GM23338 (cell line): ENCODE results near the gene KIFAP3. TPM values are rescaled to one million over a fixed set of nuclear protein-coding genes. Genes with fewer than 3 reads are reported as not detected.

Experiments used
- ATAC-seq: fragments of 200-7000 bp; cut with Tn5 transposase; 3 replicates; pipeline ENCODE4 v1.9.1; 2020
- DNase-seq: peaks from one replicate; pipeline ENCODE4 v3.0.0-alpha.2; 2015; ENCODE audit warnings: low spot score
- H2AFZ ChIP-seq: fragments of 200-600 bp; sonication (generic); 2 replicates; pipeline ENCODE4 v1.8.0; 2016; ENCODE audit warnings: antibody characterized with exemption, mild to moderate bottlenecking, moderate library complexity
- H3F3A ChIP-seq: fragments of 200-600 bp; sonication (generic); replicated peaks from 2 replicates; pipeline ENCODE4 v1.8.0; 2017; ENCODE audit warnings: antibody characterized with exemption, mixed run types, low read depth
- H3K27ac ChIP-seq: fragments of 200-600 bp; sonication (generic); 2 replicates; pipeline ENCODE4 v1.6.1; 2016; ENCODE audit warnings: low read depth
- H3K27me3 ChIP-seq: fragments of 200-600 bp; sonication (generic); 2 replicates; pipeline ENCODE4 v1.8.0; 2016; ENCODE audit warnings: mild to moderate bottlenecking, mixed run types, moderate library complexity; ENCODE audit not compliant: insufficient read depth
- H3K36me3 ChIP-seq: fragments of 200-600 bp; sonication (generic); 2 replicates; pipeline ENCODE4 v1.8.0; 2016; ENCODE audit warnings: mild to moderate bottlenecking; ENCODE audit not compliant: insufficient read depth
- H3K4me1 ChIP-seq: fragments of 200-600 bp; sonication (generic); 2 replicates; pipeline ENCODE4 v1.8.0; 2016; ENCODE audit warnings: mild to moderate bottlenecking, moderate library complexity; ENCODE audit not compliant: insufficient read depth
- H3K4me2 ChIP-seq: fragments of 200-600 bp; sonication (generic); 2 replicates; pipeline ENCODE4 v1.7.1; 2017; ENCODE audit warnings: mixed run types
- H3K4me3 ChIP-seq: fragments of 200-600 bp; sonication (generic); 2 replicates; pipeline ENCODE4 v1.6.1; 2016; ENCODE audit warnings: mixed run types
- H3K79me2 ChIP-seq: fragments of 200-600 bp; sonication (generic); replicated peaks from 2 replicates; pipeline ENCODE4 v1.8.0; 2017; ENCODE audit warnings: mild to moderate bottlenecking; ENCODE audit not compliant: insufficient read depth
- H3K9me2 ChIP-seq: fragments of 200-600 bp; sonication (generic); 2 replicates; pipeline ENCODE4 v1.8.0; 2017; ENCODE audit not compliant: insufficient read depth
- H4K20me1 ChIP-seq: fragments of 200-600 bp; sonication (generic); replicated peaks from 2 replicates; pipeline ENCODE4 v1.8.0; 2017; ENCODE audit warnings: mild to moderate bottlenecking; ENCODE audit not compliant: insufficient read depth
- H3K27ac Mint-ChIP-seq: 2 replicates; pipeline ENCODE4 v1.8.0; 2020; ENCODE audit warnings: inconsistent platforms, mild to moderate bottlenecking, moderate library complexity, mixed read lengths
- H3K27me3 Mint-ChIP-seq: 3 replicates; pipeline ENCODE4 v1.8.0; 2022; ENCODE audit warnings: low read depth, mild to moderate bottlenecking, moderate library complexity, mixed read lengths, inconsistent platforms; ENCODE audit not compliant: insufficient read depth, poor library complexity
- H3K36me3 Mint-ChIP-seq: 3 replicates; pipeline ENCODE4 v1.8.0; 2021; ENCODE audit warnings: low read depth, mild to moderate bottlenecking, inconsistent platforms, moderate library complexity, mixed read lengths
- H3K4me1 Mint-ChIP-seq: 3 replicates; pipeline ENCODE4 v1.8.0; 2020; ENCODE audit warnings: mild to moderate bottlenecking, inconsistent platforms, mixed read lengths
- H3K4me3 Mint-ChIP-seq: 3 replicates; pipeline ENCODE4 v1.8.0; 2021; ENCODE audit warnings: moderate library complexity, mild to moderate bottlenecking, inconsistent platforms, mixed read lengths
- H3K9me3 Mint-ChIP-seq: 3 replicates; pipeline ENCODE4 v1.8.0; 2020; ENCODE audit warnings: moderate library complexity, mild to moderate bottlenecking, inconsistent platforms, mixed read lengths
- CREB1 ChIP-seq: fragments of 250-450 bp; sonication (Bioruptor Pico); IDR thresholded peaks from 2 replicates; pipeline ENCODE4 v1.5.0; 2020; ENCODE audit warnings: low read depth, mild to moderate bottlenecking, moderate library complexity
- EZH2 ChIP-seq: fragments of 200-600 bp; sonication (generic); IDR thresholded peaks from one replicate; pipeline ENCODE4 v1.8.0; 2017; ENCODE audit warnings: antibody characterized with exemption, mild to moderate bottlenecking, low read depth; ENCODE audit not compliant: unreplicated experiment
- JUNB ChIP-seq: IDR thresholded peaks from one replicate; pipeline ENCODE4 v1.6.1; 2016; ENCODE audit warnings: antibody characterized with exemption; ENCODE audit not compliant: unreplicated experiment
- NANOG ChIP-seq: IDR thresholded peaks from 2 replicates; pipeline ENCODE4 v1.6.1; 2016; ENCODE audit warnings: antibody characterized with exemption, borderline replicate concordance
- POLR2AphosphoS5 ChIP-seq: IDR thresholded peaks from 2 replicates; pipeline ENCODE4 v1.6.1; 2016; ENCODE audit warnings: antibody characterized with exemption, low read depth
- ZNF114 ChIP-seq: fragments of 250-450 bp; sonication (Bioruptor Pico); IDR thresholded peaks from 2 replicates; pipeline ENCODE4 v1.5.0; 2020; ENCODE audit warnings: mild to moderate bottlenecking, moderate library complexity
- polyA plus RNA-seq: library from polyadenylated mRNA; unstranded; fragments of >200 nt; fragmentation: Nextera tagmentation; extraction: Ambion mirVana; gene quantifications from 2 replicates; pipeline ENCODE4 v1.2.1, GENCODE V29; 2016
- total RNA-seq: library from RNA; depleted of rRNA; stranded (reverse); fragments of >200 nt; shearing (Covaris generic); gene quantifications from 2 replicates; pipeline ENCODE4 v1.2.3, GENCODE V29; 2014
- TF ChIP-seq, protein P1 (sequence below): IDR thresholded peaks from 2 replicates; pipeline ENCODE4 v1.6.1; 2016; ENCODE audit warnings: antibody characterized with exemption
- TF ChIP-seq, protein P2 (sequence below), 2 experiments: fragments of 200-600 bp in 1 of 2; sonication (generic) in 1 of 2; conservative IDR thresholded peaks; 2 replicates each; pipeline versions ENCODE4 v1.5.1 to v1.6.1; 2016 to 2017; ENCODE audit warnings: antibody characterized with exemption in 2 of 2, low read depth in 2 of 2, mild to moderate bottlenecking in 2 of 2, moderate library complexity in 1 of 2
- TF ChIP-seq, protein P3 (sequence below): IDR thresholded peaks from one replicate; pipeline ENCODE4 v1.6.1; 2018; ENCODE audit warnings: antibody characterized with exemption; ENCODE audit not compliant: unreplicated experiment

The KIFAP3 gene
- total and polyA plus RNA-seq, 2 experiments from 2014 or later, result 2.7 to 3.1 TPM

DNA sequence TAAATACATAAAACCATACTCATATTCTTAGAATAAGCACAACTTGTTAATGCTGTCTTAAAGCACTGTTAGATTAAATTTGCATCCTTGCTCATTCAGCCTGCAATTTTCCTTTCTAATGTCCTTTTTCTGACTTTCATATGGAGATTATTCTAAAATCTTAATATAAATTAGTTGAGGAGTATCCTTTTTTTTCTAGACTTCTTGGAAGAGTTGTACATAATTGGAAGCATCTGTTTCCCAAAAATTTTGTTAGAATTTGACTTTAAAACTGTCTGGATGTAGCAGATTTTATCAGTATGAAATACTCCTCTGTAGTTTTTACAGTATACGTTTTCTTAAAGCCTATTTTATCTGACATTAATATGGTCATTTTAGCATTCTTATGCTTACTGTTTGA lies 9.7 kb downstream of the KIFAP3 start (continued):
- TF ChIP-seq, protein P1, sequence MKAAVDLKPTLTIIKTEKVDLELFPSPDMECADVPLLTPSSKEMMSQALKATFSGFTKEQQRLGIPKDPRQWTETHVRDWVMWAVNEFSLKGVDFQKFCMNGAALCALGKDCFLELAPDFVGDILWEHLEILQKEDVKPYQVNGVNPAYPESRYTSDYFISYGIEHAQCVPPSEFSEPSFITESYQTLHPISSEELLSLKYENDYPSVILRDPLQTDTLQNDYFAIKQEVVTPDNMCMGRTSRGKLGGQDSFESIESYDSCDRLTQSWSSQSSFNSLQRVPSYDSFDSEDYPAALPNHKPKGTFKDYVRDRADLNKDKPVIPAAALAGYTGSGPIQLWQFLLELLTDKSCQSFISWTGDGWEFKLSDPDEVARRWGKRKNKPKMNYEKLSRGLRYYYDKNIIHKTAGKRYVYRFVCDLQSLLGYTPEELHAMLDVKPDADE, result no peak
- TF ChIP-seq, protein P2, sequence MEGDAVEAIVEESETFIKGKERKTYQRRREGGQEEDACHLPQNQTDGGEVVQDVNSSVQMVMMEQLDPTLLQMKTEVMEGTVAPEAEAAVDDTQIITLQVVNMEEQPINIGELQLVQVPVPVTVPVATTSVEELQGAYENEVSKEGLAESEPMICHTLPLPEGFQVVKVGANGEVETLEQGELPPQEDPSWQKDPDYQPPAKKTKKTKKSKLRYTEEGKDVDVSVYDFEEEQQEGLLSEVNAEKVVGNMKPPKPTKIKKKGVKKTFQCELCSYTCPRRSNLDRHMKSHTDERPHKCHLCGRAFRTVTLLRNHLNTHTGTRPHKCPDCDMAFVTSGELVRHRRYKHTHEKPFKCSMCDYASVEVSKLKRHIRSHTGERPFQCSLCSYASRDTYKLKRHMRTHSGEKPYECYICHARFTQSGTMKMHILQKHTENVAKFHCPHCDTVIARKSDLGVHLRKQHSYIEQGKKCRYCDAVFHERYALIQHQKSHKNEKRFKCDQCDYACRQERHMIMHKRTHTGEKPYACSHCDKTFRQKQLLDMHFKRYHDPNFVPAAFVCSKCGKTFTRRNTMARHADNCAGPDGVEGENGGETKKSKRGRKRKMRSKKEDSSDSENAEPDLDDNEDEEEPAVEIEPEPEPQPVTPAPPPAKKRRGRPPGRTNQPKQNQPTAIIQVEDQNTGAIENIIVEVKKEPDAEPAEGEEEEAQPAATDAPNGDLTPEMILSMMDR (conservative IDR thresholded peaks at IDR 0.05; ENCODE audit: low read depth in 2 of 2), result no peak
- TF ChIP-seq EZH2, result no peak
- no peak for TF ChIP-seq ZNF114 (CRISPR knock-in tag)
- no peak for TF ChIP-seq CREB1 (CRISPR knock-in tag)
- no peak for TF ChIP-seq NANOG

DNA sequence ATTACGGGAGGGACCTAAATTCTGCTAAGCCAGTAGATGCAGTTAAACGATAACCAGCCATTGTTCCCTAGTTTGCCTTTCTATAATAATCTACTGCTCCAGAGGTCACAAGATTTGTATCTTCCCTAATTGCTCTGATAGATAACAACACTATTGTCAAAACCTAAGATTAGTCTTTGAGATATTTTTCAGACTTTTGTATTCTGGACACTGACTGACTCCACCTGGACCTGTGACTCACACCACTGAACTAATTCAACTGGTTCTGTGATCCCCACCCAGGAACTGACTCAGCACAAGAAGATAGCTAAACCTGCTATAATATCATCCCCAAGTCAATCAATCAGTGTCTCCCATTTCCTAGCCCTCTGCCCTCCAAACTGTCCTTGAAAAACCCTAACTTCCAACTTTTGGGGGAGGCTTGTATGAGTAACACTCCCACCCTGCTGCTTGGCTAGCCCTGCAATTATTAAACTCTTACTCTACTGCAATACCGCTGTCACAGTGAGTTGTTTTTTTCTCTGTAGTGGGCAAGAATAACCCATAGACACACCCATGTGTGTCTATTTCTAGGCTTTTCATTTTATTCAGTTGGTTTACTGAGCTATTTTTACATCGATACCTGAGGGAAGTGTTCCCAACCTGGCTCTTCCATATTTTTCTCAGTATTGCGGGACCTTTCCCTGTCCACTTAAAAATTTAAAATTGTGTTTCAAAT lies 11.2 kb downstream of the KIFAP3 start:
- no peaks in the 10 kb centered on the region; the same call in 2 of the 3 replicates for H3K9me3 Mint-ChIP-seq
- no peak overlapping the region for H3K4me3 Mint-ChIP-seq
- Histone ChIP-seq H4K20me1 (no peaks in the 10 kb centered on the region), H3K4me3 (no peak overlapping the region), H3K4me2 (no peak overlapping the region), H3K27ac (no peak overlapping the region), H3K27me3 (no peaks in the 10 kb centered on the region), H3K79me2 (no peaks in the 10 kb centered on the region), H3K36me3 (no peaks in the 10 kb centered on the region), H3K9me2 (no peaks in the 10 kb centered on the region), H3F3A (no peaks in the 10 kb centered on the region), H2AFZ (no peak overlapping the region), H3K4me1 (no peaks in the 10 kb centered on the region)
- no peak for ATAC-seq
- no peak for DNase-seq
- no peak overlapping the region for H3K27ac Mint-ChIP-seq
- no peaks in the 10 kb centered on the region for H3K27me3 Mint-ChIP-seq
- H3K36me3 Mint-ChIP-seq, result no peaks in the 10 kb centered on the region
- H3K4me1 Mint-ChIP-seq, result no peaks in the 10 kb centered on the region; the same call in 2 of the 3 replicates
- TF ChIP-seq CREB1 (CRISPR knock-in tag) (no peak), JUNB (no peak), POLR2AphosphoS5 (no peak)
- TF ChIP-seq, protein P3, sequence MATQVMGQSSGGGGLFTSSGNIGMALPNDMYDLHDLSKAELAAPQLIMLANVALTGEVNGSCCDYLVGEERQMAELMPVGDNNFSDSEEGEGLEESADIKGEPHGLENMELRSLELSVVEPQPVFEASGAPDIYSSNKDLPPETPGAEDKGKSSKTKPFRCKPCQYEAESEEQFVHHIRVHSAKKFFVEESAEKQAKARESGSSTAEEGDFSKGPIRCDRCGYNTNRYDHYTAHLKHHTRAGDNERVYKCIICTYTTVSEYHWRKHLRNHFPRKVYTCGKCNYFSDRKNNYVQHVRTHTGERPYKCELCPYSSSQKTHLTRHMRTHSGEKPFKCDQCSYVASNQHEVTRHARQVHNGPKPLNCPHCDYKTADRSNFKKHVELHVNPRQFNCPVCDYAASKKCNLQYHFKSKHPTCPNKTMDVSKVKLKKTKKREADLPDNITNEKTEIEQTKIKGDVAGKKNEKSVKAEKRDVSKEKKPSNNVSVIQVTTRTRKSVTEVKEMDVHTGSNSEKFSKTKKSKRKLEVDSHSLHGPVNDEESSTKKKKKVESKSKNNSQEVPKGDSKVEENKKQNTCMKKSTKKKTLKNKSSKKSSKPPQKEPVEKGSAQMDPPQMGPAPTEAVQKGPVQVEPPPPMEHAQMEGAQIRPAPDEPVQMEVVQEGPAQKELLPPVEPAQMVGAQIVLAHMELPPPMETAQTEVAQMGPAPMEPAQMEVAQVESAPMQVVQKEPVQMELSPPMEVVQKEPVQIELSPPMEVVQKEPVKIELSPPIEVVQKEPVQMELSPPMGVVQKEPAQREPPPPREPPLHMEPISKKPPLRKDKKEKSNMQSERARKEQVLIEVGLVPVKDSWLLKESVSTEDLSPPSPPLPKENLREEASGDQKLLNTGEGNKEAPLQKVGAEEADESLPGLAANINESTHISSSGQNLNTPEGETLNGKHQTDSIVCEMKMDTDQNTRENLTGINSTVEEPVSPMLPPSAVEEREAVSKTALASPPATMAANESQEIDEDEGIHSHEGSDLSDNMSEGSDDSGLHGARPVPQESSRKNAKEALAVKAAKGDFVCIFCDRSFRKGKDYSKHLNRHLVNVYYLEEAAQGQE, result no peak
- TF ChIP-seq, protein P2 (conservative IDR thresholded peaks at IDR 0.05; ENCODE audit: low read depth in 2 of 2), result no peak
- TF ChIP-seq, protein P1, result no peak
